ENCODE results near the gene SPHKAP. TPM values are rescaled to one million over a fixed set of nuclear protein-coding genes. Genes with fewer than 3 reads are reported as not detected.

Gene SPHKAP
- total RNA-seq, 2 donors from 2014 or later = 0.08 to 0.10 TPM

DNA sequence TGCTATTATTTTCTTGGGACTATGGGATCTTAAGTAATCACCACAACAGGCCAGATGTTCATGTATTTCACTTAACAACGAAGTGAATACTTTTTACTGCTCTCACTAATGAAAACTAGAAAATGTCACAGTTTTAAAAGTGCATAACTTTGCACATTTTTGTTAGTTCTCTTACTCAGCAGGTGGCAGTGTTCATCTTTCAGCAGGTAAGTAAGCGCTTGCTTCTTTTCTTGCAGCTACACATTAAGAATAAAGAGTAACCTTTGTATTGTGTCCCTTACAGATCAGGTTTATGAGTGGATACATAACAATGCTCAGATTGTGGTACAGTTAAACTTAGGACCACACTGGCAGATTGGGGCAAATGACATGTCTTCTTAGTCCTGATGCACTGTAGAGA is 249.1 kb downstream of the SPHKAP start:
- H3K9me3 ChIP-seq = no peaks in the 10 kb centered on the region
- no peaks in the 10 kb centered on the region for H3K27me3 ChIP-seq
- no peak for DNase-seq
- no peaks in the 10 kb centered on the region for H3K36me3 ChIP-seq
- no peaks in the 10 kb centered on the region for H3K4me1 ChIP-seq
- no peak for TF ChIP-seq CTCF (IDR thresholded peaks at IDR 0.05)
- H3K4me3 ChIP-seq = no peak overlapping the region
- no peak overlapping the region for H3K27ac ChIP-seq
- no peak overlapping the region for H3K9ac ChIP-seq (ENCODE audit: low read depth in 2 of 2, low read length in 2 of 2)
- intact Hi-C loops (cut with DNase I) = no loop called here

DNA sequence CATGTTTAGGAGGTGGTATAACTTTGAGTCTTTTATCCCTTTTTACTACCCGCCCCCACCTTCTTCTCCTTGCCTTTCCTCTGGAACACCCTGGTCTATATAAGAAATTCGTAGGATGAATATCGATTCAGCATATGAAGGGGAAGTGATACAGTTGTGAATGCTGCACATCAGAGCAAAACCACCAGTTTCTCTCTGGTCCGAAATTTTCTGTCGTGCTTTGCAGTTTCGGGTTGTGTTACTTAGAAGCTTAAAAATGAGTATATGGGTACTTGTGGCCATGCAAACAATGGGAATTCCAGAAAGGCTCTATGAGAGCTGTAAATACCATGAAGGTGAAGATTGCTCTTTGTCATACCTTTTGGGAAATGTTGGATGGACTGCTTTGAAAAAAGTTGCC is 249.5 kb downstream of the SPHKAP start:
- TF ChIP-seq CTCF (IDR thresholded peaks at IDR 0.05) = no peak
- Histone ChIP-seq H3K9ac (ENCODE audit: low read depth in 2 of 2, low read length in 2 of 2) (no peak overlapping the region), H3K27ac (no peak overlapping the region), H3K4me1 (no peaks in the 10 kb centered on the region), H3K36me3 (no peaks in the 10 kb centered on the region), H3K4me3 (no peak overlapping the region), H3K9me3 (no peaks in the 10 kb centered on the region), H3K27me3 (no peaks in the 10 kb centered on the region)
- DNase-seq = no peak
- intact Hi-C loops (cut with DNase I) = no loop called here

Measured in colonic mucosa (tissue), 4 donors.